Measurements from ENCODE around the gene GLIS1.

GLIS1 gene

DNA sequence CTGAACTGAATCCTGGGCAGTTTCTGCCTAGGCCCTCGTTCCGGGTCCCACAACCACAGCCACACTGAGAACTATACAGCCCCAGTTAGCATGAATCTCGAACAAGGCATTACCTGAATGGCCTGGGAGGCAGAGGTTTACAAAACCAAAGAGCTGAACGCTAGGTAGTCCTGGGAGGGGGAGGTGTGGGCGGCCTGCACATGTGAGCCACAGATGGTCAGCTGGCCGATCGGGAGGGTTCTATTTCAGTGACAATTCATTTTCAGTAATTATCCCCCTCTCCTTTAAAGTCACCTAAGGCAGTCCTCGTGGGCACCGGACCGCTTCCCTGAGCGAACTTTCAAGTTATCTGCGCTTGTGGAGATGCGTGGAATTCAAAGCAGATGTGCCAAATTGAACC, 111.9 kb downstream of the GLIS1 start:
- H3K4me3 ChIP-seq (ENCODE audit: low read depth, low read length): no peak overlapping the region
- TF ChIP-seq, protein P1, sequence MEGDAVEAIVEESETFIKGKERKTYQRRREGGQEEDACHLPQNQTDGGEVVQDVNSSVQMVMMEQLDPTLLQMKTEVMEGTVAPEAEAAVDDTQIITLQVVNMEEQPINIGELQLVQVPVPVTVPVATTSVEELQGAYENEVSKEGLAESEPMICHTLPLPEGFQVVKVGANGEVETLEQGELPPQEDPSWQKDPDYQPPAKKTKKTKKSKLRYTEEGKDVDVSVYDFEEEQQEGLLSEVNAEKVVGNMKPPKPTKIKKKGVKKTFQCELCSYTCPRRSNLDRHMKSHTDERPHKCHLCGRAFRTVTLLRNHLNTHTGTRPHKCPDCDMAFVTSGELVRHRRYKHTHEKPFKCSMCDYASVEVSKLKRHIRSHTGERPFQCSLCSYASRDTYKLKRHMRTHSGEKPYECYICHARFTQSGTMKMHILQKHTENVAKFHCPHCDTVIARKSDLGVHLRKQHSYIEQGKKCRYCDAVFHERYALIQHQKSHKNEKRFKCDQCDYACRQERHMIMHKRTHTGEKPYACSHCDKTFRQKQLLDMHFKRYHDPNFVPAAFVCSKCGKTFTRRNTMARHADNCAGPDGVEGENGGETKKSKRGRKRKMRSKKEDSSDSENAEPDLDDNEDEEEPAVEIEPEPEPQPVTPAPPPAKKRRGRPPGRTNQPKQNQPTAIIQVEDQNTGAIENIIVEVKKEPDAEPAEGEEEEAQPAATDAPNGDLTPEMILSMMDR (IDR thresholded peaks at IDR 0.05; ENCODE audit: low read depth, low read length, missing control alignments): no peak

DNA sequence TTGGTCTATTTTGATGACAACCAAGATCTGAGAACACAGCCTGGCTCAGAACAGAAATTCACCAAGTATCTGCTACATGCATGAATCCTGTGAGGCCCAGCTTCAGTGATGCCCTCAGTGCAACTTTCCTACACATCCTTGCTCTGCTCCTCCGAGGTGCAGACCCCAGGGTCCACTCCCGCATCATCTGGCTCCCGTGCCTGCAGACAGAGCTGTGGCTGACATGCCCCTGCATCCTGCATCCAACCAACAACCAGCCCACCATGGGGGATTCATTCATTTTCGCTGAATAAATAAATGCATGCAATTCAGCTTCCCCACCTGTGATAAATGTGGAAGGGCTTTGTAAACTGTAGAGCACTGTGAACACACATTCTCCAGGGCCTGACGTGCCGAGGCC, 112.3 kb downstream of the GLIS1 start:
- TF ChIP-seq, protein P1 (IDR thresholded peaks at IDR 0.05; ENCODE audit: low read depth, low read length, missing control alignments): no peak
- H3K4me3 ChIP-seq (ENCODE audit: low read depth, low read length): no peak overlapping the region
- DNase-seq (ENCODE audit: low read depth): no peak

More for the DNA sequence above, 111.9 kb downstream of the GLIS1 start:
- no peak for DNase-seq (ENCODE audit: low read depth)

DNA sequence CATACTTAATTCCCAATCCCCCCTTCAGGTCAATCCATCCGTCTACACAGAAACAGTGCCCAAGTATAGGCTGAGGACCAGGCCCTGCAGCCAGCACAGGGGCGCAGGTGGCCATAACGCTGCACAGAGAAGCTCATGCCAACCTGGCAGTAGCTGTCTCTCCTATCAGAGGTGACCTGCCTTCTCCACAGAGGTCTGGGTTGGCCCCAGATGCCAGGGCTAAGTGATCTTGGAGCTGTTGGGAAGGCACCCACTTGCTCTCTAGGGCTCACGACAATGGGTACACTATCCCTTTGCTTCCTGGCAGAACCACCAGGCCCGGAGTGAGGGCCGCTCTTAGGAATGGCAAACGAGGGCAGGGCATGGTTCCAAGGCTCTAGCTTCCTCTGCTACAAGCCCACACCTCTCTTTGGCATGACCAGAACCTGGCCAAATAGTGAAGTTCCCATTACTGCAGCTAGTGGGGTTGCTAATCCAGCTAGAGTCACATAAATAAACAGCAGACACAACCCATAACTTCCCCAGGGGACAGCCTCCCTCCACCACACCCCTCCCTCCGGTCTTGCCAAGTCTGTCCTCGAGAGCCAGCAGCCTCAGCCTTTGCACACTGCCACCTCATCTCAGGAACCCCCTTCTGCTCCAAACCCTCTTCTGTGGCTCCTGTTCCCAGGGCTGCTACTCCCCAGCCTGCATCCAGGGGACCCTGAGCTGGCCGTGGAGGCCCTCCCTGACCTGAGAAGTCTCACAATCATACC, 113.0 kb downstream of the GLIS1 start:
- no peak for DNase-seq (ENCODE audit: low read depth)
- TF ChIP-seq, protein P1 (IDR thresholded peaks at IDR 0.05; ENCODE audit: low read depth, low read length, missing control alignments): no peak
- H3K4me3 ChIP-seq (ENCODE audit: low read depth, low read length): no peak overlapping the region

DNA sequence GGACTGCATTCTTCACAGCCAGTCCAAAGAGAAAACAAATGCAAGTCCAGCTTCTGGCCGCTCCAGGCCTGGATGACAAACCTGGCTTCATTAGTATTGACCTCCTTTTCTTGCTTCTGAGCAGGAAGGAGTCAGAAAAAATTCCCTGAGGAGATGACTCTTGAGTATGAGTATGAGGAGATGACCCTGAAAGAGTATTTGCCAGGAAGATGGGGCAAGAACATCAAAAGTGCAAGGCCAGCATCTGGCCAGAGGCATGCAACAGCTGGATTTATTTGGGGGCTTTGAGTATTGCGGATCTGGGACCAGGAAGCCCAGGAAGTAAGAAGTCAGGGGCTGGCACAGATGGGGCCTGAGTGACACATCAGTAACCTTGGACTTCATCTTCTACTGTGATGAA, 113.9 kb downstream of the GLIS1 start:
- DNase-seq (ENCODE audit: low read depth): no peak
- no peak overlapping the region for H3K4me3 ChIP-seq (ENCODE audit: low read depth, low read length)
- TF ChIP-seq, protein P1 (IDR thresholded peaks at IDR 0.05; ENCODE audit: low read depth, low read length, missing control alignments): no peak

DNA sequence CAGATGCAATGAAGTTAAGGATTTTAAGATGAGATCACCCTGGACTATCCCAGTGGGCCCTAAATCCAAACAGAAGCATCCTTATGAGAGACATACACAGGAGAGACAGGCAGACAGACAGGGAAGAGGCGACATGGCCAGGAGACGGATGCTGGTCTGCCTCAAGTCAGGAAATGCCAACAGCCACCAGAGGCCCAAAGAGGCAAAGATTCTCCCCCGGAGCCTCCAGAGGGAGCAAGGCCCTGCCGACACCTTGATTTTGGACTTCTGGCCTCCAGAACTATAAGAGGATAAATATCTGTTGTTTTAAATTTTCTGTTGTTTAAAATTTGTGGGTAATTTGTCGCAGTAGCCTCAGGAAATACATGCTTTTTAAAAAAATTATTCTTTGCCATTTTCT, 116.4 kb downstream of the GLIS1 start:
- TF ChIP-seq, protein P1 (IDR thresholded peaks at IDR 0.05; ENCODE audit: low read depth, low read length, missing control alignments): no peak
- H3K4me3 ChIP-seq (ENCODE audit: low read depth, low read length): no peak overlapping the region
- DNase-seq (ENCODE audit: low read depth): no peak

DNA sequence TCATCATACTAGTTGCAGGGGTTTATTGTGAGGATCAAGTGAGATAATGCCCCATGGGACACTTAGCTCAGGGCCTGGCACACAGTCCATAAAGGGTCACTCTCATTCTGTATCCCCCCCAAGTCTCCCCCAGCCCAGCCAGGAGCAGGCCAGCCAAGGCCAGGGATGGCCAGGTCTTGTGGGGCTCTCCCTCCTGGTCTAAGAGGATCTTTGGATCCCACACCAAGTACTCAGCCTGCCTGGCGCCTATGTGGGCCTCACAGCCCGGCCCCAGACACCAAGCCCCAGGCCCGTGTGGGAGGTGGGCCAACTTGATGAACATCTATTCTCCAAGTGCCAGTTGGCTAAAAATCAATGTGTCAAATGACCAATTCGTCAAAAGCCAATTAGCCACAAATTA, 117.8 kb downstream of the GLIS1 start:
- H3K4me3 ChIP-seq (ENCODE audit: low read depth, low read length): no peak overlapping the region
- DNase-seq (ENCODE audit: low read depth): no peak
- TF ChIP-seq, protein P1 (IDR thresholded peaks at IDR 0.05; ENCODE audit: low read depth, low read length, missing control alignments): no peak
